ENCODE results near the gene DRD4. TPM values are rescaled to one million over a fixed set of nuclear protein-coding genes. Genes with fewer than 3 reads are reported as not detected.

Gene DRD4
- polyA plus RNA-seq, 3 donors, result 1.4 to 2.4 (median 1.6) TPM

DNA sequence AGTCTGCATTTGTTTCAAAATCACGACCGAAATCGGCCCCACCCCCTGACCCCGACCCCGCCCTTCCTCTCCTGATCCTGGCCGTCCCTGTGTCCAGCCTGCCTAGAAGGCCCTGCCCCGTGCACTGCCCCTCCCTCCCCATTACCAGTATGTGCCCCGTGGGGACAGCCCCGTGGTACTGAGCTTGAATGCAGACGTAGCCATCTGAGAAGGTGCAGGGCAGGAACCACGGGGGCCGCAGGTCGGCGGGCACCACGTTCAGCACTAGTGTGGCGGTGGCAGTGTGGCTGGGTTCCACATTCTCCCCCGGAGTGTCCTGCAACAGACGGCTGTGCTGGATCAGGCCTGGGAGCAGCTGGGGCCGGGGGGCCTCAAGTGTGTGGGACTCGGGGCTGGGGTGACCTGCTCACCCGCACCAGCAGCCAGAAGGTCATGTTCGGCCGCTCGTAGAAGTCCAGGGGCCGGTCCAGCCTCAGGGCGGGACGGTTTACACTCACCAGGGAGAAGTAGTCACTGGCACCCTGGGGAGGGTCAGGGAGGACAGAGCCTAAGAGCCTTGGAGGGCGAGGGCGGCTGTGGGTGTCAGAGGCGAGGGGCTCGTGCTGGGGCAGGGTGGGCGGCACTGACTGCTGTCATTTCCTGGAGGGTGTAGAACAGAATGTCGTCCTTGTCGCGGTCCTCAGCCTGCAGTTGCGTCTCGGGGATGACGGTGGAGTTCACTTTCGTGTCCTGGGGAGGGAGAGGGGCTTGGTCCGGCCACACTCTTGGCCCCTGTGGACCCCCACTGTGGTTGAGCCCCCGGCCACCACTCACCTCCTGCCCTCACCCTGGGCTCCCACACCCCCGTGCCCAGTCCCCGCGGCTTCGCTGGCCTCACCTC lies 15.9 kb upstream of the DRD4 start:
- DNase-seq (ENCODE audit: low read depth in 3 of 3, low spot score in 2 of 3), result no peak

DNA sequence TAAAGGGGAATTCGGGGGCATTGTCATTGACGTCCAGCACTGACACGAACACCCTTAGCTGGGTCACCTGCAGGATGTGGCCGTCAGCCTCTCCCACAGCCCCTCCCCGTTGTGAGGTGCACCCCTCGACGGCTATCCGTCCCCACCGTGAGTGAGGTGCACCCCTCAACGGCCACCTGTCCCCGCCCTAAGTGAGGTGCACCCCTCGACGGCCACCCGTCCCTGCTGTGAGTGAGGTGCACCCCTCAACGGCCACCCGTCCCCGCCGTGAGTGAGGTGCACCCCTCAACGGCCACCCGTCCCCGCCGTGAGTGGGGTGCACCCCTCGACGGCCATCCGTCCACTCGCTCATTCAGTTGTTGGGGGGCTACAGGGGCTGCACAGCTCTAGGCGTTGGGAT lies 15.2 kb upstream of the DRD4 start:
- DNase-seq (ENCODE audit: low read depth in 3 of 3, low spot score in 2 of 3), result no peak

DNA sequence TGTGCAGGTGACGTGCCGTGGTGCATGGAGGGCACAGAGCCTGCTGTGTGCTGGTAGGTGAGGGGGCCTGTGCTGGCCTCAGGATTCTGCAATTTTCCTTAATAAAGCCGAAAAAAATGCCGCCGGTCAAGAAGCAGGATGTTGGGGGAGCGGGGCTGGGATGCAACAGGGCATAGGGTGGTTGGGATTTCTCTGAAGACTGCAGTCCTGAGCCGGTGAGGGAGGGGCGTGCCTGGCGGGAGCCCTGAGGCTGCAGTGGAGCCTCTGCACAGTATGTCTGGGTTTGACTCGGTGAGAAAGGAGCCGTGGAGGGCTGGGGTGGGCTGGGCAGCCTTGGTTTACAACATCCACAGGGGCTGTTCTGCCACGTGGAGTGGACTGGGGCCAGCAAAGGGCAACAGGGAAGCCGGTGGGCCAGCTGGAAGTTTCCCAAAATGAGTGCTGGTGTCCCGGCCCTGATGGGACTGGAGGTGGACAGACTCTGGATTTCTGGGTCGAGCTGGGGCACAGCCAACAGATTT lies 13.7 kb upstream of the DRD4 start:
- no peak for DNase-seq (ENCODE audit: low read depth in 3 of 3, low spot score in 2 of 3)

DNA sequence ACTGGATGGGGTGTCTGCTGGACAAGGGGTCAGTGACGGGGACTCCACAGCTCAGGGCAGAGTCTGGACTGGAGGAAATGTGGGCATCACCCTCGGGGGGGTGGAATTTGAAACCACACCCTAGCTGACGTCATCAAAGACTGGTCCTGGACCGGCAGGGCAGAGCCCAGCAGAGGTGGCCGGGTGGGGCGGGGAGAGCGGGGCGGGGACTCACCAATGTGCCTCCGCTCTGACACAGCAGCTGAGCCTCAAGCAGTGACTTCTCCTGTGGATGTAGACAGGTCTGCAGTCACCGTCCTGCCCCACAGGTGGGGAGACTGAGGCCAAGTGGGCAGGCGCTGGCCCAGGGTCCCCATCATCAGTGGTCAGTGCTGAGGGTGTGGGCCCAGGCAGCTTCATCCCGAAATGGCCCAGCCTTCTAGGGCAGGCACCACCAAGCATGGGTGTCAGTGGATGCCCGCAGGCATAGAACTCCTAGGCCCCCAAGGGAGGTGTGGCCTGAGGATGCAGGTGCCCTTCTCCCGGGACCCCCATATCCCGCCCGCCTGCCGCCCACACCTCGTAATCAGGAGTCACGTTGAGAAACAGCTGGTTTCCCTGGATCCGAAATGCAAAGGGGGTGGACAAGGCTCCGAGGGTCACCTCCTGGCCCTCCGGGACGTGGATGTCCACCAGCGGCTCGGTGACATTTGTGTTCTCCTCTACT lies 12.9 kb upstream of the DRD4 start:
- DNase-seq (ENCODE audit: low read depth in 3 of 3, low spot score in 2 of 3), result no peak

DNA sequence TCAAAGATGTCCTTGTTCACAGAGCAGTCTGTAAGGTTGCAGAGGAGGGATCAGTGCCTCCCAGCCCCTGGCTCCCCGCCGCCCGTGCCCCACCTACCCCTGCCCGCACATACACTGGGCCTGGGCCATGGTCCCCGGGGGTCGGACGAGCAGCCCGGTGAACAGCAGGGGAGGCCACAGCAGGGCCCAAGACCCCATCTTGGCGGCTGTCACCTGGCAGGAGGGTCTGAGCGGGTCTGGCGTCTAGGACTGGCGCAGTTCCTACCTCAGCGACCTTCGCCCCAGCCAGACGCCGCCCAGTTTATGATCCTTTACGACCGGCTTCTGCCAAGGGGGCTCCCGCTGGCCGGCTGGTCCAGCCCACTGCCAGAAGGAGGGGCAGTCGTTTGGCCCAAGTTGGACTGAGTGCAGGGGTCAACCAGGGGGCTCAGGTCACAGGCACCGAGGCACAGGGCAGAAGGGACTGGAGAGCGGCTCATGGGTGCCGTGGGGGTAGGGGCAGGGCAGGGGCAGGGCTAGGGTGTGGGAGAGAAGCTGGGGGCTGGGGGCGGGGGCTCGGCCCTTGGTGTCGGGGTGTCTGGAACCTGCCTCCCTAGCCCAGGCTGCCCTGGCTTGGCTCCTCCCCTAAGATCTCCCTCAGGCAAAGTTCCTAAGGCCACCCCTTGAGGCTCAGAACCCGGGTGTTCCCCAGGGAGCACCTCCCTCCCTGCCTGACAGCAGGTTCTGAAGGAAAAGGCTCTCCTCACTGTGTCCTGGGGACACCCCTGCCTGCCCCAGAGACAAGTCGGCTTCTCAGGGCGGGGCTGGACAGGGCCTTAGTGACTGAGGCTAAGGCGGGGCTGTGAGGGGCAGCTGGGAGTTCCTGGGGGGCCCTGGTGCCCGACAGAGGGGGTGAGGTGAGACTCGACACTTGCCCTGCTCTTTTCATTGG lies 12.1 kb upstream of the DRD4 start, which contains the start of gene CDHR5:
TSS of gene CDHR5 (minus strand) at position 251 of the 931 bp plus-strand sequence. CDS start at position 198, 53 bp downstream.
- DNase-seq (ENCODE audit: low read depth in 3 of 3, low spot score in 2 of 3), result no peak

DNA sequence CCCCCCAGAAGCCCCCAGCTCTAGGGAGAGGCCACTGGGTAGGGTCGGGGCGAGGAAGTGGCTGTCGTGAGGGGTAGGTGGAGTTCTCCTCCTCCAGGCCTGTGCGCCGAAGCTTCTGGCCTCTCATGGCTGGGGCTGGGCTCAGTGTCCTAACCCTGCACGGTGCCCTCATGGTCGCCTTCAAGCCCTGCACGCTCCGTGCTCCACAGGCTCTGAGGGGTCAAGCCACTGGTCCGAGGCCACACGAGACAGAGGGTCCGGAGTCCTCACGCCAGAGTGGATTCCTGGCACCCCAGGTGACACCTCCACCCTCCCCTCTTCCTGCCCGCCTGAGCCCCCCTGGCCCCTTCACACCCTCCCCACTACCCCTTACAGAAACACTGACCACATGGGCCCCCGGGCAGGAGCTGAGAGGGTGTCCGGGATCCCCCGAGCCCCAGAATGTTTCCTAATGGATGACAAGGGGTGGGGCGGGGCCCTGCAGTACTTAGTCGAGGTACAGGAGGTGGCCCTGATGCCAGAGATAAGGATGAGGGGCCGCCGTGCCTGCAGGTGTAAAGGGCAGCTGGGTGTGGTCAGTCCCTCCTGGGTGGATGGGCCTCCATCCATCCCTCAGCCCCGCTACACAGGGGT lies 11.3 kb upstream of the DRD4 start:
- no peak for DNase-seq (ENCODE audit: low read depth in 3 of 3, low spot score in 2 of 3)

DNA sequence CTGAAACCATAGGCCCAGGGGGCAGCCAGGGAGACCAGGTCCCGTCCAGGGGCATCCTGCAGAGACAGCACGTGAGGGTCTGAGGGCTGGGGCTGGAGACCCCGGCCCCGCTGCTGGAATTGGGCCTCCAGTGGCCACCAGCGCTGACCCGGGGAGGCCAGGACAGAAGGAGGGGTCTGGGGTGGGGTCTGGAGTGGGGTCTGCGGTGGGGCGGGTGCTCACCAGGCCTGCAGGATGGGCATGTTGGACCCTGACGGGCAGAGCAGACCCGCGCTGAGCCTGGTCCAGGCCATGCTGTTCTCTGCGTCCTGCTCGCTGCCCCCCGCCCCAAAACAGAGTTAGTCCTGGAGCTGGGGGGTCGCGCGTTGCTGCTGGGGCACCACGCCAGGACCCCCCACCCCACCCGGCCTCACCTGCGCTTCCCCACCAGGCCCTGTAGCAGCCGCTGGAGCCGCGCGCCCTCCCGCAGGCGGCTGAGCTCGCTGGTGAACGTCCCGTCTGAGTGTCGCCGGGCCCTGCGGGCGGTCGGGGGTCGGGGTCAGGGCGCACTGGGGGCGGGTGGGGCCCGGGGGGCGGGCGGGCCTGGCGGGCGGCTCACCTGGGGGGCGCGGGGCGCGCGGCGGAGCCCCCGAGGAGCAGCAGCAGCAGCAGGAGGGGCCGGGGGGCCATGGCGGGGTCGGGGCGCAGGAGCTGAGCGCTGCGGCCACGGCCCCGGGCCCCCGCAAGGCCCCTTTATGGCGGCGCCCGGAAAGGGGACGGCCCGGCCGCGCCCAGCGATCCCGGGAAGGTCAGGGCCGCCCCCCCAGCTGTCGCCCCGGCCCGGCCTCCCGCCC lies 10.4 kb upstream of the DRD4 start, which contains the start of gene SCT:
TSS of gene SCT (minus strand) at position 707 of the 833 bp plus-strand sequence. CDS start at position 669, 38 bp downstream.
- no peak for DNase-seq (ENCODE audit: low read depth in 3 of 3, low spot score in 2 of 3)

DNA sequence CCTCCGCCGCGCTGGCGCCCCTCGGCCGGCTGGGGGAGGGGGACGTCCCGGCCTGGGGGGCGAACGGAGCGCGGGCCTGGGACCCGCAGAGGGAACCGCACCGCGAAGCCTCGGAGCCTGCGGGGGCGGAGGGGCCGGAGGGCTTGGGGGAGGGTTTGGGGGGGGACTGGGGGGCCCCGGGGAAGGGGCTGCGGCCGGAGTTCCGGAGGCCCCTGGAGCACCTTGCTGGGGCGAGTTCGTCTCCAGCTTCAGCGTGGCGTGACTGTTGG lies 9.8 kb upstream of the DRD4 start:
- DNase-seq (ENCODE audit: low read depth in 3 of 3, low spot score in 2 of 3), result no peak

DNA sequence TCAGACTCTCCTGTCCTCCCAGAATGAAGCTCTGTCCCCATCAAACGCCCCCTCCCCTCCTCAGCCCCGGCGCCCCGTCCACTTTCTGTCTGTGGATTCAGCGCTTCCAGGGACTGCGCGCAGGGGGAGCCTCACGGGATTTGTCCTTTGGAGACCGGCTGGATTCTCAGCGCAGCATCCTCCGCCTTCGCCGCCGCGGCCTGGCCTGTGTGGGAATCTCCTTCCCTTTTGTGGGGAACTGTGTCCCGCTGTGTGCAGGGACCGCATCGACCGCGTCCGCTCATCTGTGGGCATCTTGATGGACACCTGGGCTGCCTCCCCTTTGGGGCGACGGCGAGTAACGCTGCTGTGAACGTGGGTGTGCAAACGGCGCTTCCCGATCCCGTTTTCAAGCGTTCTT lies 9.0 kb upstream of the DRD4 start:
- no peak for DNase-seq (ENCODE audit: low read depth in 3 of 3, low spot score in 2 of 3)

DNA sequence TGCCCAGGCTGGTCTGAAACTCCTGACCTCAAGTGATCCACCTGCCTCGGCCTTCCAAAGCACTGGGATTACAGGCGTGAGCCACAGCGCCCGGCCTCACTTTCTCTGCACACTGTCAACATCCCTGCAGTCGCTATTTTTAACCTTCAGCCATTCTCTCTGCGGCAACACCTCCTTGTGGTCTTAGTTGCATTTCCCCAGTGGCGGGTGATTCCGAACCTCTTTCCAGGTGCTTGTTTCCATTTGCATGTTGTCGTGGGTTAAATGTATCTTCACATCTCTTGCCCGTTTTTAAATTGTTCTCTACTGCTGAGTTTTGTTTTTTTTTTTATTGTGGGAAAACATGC lies 7.9 kb upstream of the DRD4 start:
- no peak for DNase-seq (ENCODE audit: low read depth in 3 of 3, low spot score in 2 of 3)

DNA sequence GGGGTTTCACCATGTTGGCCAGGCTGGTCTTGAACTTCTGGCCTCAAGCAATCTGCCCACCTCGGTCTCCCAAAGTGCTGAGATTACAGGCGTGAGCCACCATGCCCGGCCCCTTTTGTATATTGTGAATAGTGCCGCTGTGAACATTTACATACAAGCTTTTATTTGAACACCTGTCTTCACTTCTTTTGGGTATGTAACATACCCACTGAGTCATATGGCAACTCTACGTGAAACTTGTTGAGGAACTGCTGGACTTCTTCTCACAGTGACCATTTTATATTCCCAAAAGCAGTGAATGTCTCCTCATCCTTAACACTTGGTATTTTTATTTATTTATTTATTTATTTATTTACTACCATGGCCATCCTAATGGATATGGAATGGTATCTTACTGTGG lies 6.2 kb upstream of the DRD4 start:
- DNase-seq (ENCODE audit: low read depth in 3 of 3, low spot score in 2 of 3), result no peak

DNA sequence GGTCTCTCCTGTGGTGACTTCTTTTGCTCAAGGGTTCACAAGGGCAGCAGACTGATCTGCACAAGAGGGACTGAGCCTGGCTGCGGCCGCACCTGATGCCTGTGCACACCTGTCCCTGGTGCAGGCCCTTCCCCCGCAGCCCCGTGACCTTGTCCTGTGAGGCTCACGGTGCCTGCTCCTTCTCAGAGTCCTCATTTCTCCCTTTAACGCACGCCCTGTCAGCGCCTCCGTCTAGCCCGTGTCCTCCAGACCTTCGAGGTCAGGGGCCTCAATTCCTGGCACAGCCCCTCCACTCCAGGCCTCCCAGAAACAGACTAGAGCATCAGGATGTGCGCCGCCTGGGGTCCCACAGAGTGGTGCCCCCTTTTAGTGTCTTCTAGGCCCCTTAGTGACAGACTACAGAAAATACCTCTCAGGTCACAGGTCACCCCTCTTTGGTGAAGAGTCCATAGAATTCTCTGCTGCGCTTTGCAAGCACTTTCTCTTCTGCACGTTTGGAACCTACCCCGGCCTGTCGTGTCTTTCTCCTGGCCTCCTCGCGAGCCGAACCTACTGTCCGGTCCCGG lies 1.0 kb upstream of the DRD4 start:
- no peak for DNase-seq (ENCODE audit: low read depth in 3 of 3, low spot score in 2 of 3)

DNA sequence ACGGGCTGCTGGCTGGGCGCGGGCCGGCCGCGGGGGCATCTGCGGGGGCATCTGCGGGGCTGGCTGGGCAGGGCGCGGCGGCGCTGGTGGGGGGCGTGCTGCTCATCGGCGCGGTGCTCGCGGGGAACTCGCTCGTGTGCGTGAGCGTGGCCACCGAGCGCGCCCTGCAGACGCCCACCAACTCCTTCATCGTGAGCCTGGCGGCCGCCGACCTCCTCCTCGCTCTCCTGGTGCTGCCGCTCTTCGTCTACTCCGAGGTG lies 194 bp downstream of the DRD4 start:
- no peak for DNase-seq (ENCODE audit: low read depth in 3 of 3, low spot score in 2 of 3)

DNA sequence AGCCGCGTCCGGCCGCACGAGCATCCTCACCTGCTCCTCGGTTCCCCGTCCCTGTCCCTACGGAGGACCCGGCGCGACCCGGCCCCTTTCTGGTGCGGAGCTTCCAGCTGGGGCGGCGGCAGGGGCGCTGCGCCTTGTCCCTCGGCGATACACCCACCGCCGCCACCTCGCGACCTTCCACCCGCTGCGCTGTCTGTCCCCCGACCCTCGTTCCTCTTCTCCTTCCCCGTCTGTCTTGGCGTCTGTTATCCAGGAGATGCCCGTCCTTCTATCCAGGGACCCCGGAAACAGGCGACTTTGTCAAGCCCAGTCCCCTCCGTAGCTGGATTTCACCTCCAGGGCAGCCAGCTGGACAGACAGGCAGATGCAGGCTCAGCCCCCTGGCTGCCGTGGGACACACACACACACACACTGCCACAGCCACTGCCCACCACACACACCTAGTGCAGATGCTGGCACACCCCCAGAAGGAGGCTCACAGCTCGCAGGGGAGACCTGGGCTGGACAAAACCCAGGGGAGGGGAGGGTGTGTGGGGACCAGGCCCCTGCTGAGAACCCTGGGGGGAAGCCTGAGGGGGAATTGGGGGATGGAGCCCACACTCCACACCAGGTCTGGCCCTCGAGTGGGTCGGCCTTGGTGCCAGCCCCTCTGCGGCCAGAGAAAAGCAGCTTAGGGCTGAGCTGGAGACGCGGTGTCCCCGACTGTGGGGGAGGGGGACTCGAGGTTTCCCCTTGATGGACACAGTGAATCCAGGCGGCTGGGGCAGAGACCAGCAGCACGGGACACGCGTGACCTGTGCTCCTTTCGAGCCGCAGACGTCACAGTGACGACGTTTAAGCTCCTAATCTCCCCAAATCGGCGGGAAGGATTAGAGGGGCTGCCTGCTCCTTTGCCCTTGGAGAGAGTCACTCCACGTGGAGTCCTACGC lies 788 bp downstream of the DRD4 start:
- DNase-seq (ENCODE audit: low read depth in 3 of 3, low spot score in 2 of 3), result no peak

DNA sequence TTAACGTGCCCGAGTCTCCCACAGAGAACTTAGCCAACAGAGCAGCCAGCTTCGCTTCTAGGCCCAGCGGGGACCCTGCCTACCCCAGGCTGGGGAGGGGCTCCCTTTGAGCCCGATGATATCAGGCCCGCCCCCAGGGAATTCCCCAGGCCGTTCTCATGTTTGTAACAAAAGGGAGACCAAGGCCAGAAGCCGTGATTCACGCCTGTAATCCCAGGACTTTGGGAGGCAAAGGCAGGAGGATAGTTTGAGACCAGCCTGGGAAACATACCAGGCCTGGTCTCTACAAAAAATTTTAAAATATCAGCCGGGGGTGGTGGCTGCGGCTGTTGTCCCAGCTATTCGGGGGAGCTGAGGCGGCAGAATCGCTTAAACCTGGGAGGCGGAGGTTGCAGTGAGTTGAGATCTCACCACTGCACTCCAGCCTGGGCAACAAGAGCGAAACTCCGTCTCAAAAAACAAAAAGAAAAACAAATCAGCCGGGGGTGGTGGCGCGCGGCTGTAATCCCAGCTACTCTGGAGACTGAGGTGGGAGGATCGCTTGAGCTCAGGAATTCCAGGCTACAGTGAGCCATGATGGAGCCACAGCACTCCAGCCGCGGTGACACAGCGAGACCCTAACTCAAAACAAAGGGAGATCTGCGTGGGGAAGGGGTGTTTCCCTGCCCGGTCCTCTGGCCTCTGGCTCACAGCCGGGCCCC lies 1.7 kb downstream of the DRD4 start:
- DNase-seq (ENCODE audit: low read depth in 3 of 3, low spot score in 2 of 3), result no peak

DNA sequence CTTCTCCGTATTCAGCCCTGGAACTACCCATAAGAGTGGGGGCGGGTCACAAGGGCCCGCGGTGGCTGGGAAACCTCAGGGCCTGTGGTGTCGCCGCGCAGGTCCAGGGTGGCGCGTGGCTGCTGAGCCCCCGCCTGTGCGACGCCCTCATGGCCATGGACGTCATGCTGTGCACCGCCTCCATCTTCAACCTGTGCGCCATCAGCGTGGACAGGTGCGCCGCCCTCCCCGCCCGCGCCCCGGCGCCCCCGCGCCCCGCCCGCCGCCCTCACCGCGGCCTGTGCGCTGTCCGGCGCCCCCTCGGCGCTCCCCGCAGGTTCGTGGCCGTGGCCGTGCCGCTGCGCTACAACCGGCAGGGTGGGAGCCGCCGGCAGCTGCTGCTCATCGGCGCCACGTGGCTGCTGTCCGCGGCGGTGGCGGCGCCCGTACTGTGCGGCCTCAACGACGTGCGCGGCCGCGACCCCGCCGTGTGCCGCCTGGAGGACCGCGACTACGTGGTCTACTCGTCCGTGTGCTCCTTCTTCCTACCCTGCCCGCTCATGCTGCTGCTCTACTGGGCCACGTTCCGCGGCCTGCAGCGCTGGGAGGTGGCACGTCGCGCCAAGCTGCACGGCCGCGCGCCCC lies 2.4 kb downstream of the DRD4 start:
- no peak for DNase-seq (ENCODE audit: low read depth in 3 of 3, low spot score in 2 of 3)

DNA sequence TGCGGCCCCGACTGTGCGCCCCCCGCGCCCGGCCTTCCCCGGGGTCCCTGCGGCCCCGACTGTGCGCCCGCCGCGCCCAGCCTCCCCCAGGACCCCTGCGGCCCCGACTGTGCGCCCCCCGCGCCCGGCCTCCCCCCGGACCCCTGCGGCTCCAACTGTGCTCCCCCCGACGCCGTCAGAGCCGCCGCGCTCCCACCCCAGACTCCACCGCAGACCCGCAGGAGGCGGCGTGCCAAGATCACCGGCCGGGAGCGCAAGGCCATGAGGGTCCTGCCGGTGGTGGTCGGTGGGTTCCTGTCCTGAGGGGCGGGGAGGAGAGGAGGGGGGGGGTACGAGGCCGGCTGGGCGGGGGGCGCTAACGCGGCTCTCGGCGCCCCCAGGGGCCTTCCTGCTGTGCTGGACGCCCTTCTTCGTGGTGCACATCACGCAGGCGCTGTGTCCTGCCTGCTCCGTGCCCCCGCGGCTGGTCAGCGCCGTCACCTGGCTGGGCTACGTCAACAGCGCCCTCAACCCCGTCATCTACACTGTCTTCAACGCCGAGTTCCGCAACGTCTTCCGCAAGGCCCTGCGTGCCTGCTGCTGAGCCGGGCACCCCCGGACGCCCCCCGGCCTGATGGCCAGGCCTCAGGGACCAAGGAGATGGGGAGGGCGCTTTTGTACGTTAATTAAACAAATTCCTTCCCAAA lies 3.1 kb downstream of the DRD4 start:
- no peak for DNase-seq (ENCODE audit: low read depth in 3 of 3, low spot score in 2 of 3)
